GM19193 (cell line): Measurements from ENCODE around the gene RERE.

Experiments
- POLR2A ChIP-seq: IDR thresholded peaks from 4 replicates; pipeline ENCODE4 v1.6.1; 2011; ENCODE audit not compliant: insufficient read depth, insufficient read length; ENCODE audit errors: extremely low read depth

The RERE gene

GRCh38 chr1:8565802-8566201, 251.6 kb downstream of the RERE start:
- no peak for TF ChIP-seq POLR2A

GRCh38 chr1:8563944-8564537, 253.4 kb downstream of the RERE start:
- TF ChIP-seq POLR2A: no peak

DNA sequence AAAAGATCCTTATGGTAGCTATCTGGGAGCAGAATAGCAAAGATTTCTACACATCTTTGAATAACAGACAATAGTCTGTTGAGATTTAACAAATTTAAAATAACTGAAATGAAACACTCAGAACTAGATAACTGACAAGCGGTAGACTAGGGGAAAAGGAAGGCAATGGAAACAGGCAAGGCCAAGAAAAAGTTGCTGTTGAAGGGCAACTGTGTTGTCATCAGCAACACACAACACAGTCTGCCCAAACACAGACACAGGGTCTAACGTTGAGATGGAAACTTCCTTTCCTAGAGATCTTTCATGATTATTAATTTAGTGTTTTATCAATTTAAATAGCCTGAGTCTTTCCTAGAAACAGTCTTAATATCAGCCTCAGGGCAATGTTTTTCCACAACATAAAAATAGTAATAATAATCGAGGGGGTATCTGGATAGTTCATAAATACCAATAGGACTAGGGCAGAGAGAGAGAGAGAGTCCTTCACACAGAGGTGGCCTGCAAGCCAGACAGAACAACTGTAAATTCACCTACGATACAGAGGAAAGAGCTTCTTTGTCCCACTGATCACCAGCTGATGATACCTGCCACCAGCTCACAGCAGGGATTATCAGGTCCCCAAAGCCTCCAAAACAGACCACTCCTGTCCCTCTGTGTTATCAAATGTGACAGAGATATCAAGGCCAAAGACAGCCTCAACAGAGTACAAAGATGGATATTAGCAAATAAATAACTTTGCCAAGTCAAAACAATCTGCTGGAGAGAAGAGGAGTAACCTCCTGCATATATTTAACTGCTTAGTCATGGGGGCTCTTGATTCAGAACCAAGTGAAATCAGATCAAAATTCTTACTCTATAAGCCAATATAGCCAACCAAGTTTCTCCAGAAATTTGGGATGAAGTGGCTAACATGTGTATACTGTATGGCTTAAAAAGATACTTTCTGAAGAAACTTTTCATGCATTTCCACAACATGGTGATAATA, 254.3 kb downstream of the RERE start:
- no peak for TF ChIP-seq POLR2A

DNA sequence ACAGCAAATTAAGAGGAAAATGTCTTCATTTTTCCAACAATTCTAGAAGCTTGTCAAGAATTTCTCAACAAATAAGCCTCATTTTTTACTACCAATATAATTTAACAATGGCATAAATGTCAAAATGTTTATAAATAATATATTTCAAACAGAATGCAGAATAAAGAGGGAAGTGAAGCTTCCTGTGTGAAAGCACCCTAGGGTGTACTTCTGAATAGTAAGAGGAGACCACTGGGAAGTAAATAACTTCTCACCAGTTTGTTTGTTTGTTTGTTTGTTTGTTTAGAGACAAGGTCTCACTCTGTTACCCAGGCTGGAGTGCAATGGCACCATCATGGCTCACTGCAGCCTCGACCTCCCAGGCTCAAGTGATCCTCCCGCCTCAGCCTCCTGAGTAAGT, 255.2 kb downstream of the RERE start:
- TF ChIP-seq POLR2A: no peak

- no peak for TF ChIP-seq POLR2A
Observed at GRCh38 chr1:8560611-8561544, 256.6 kb downstream of the RERE start.

DNA sequence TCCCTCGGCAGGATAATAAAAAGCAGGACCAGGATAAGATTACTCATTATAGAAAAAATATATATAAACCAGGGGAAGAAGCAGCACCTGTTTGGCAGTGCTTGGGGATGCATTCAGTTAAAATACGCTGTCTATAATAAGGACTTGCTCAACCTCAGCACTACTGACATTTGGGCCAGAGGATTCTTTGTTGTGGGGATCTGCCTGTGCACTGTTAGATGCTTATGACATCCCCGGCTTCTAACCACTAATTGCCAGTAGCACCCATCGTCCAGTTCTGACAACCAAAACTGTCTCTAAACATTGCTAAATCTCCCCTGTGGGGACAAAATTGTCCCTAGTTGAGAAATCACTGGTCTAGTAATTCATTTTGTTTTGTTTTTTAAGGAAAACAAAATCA, 257.4 kb downstream of the RERE start:
- no peak for TF ChIP-seq POLR2A

DNA sequence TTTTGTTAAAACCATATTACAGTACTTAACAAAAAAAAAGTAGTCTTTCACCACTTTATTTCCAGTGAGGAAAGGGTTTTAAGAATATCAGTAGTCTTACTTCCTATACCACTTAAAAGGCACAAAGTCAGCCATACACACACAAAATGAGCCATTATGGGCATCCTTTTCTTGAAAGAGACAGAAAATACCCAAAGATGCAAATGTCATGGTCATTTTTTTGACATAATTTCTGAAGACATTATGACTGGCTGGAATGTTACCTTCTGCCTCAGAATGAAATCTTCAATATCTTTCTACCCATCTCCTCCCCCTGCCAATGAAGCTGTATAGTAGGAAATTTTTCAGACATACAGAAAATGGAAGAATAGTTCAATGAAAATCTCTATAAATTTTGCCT, 261.9 kb downstream of the RERE start:
- no peak for TF ChIP-seq POLR2A

GRCh38 chr1:8554956-8555534, 262.4 kb downstream of the RERE start:
- TF ChIP-seq POLR2A: no peak

GRCh38 chr1:8552820-8553397, 264.5 kb downstream of the RERE start:
- TF ChIP-seq POLR2A: no peak

DNA sequence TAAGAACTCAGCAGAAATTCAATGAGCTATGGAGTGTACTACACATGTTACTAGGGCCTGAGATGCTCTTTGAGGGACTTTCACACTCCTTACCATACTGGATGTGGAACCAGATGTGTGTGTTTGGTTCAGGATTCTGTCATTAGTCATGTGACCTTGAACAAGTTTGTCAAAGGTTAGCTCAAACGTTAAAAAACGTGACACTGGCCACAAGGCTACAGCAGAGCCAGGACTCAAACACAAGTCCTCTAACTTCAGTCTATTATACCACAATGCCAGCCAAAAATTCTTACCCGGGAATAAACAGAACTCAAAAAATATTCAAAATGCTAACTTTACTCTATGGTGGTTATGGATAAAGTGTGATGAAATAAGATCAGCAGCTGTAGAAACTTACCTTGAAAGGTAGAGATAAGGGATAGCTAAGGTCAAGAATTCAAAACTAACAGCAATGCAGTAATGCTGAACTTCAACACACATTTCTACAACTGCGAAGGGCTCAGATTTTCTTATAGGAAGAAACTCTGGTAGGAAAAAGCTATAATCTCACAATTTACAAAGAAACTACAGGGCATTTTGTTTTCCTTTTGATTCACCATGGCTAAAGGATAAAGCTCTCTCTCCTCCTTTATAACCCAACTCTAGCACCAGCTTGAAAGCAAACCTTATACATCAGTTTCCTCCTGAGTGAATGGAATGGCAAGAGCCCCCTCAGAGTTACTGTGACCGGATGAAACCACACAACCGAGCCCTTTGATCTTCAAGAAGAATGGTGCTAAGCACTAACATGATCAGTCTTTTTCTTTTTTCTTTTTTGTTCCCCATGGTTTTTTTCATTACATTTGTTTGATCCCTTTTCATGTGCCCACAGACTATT, 265.6 kb downstream of the RERE start:
- TF ChIP-seq POLR2A: no peak

GRCh38 chr1:8551057-8551456, 266.4 kb downstream of the RERE start:
- no peak for TF ChIP-seq POLR2A

GRCh38 chr1:8547791-8548190, 269.6 kb downstream of the RERE start:
- TF ChIP-seq POLR2A: no peak

GRCh38 chr1:8545078-8545477, 272.4 kb downstream of the RERE start:
- TF ChIP-seq POLR2A: no peak
